IPS DF 6.9 (cell line): Measurements from ENCODE around the gene ARIH2.

Experiments used
- DNase-seq: peaks from one replicate; pipeline ENCODE4 v3.0.0-alpha.2; 2013; ENCODE audit warnings: low read depth, low spot score
- H3K27ac ChIP-seq: one replicate; pipeline ENCODE4 v1.5.1; 2013; ENCODE audit warnings: low read length, control low read depth
- H3K27me3 ChIP-seq: 2 replicates; pipeline ENCODE4 v1.6.1; 2013; ENCODE audit warnings: mild to moderate bottlenecking, low read length; ENCODE audit not compliant: control insufficient read depth, insufficient read depth
- H3K36me3 ChIP-seq: 2 replicates; pipeline ENCODE4 v1.6.1; 2013; ENCODE audit warnings: low read length; ENCODE audit not compliant: control insufficient read depth, insufficient read depth
- H3K4me1 ChIP-seq: 2 replicates; pipeline ENCODE4 v1.6.1; 2013; ENCODE audit warnings: low read length; ENCODE audit not compliant: control insufficient read depth, insufficient read depth
- H3K4me3 ChIP-seq: 2 replicates; pipeline ENCODE4 v1.5.1; 2013; ENCODE audit warnings: mild to moderate bottlenecking, low read length
- H3K9me3 ChIP-seq: 2 replicates; pipeline ENCODE4 v1.6.1; 2013; ENCODE audit warnings: low read length, inconsistent platforms; ENCODE audit not compliant: control insufficient read depth, insufficient read depth
- whole genome bisulfite sequencing: extraction: QIAGEN DNeasy Blood & Tissue Kit; methylation state at CpG from one replicate; pipeline ENCODE4 v1.1.7; 2013; ENCODE audit warnings: mixed read lengths, missing lambda C conversion rate; ENCODE audit not compliant: insufficient read length, insufficient coverage; 5-methylcytosine and 5-hydroxymethylcytosine counted together

ARIH2 gene

GRCh38 chr3:49020330-49021212 lies 101.9 kb downstream of the ARIH2 start:
- H3K27ac ChIP-seq = no peak overlapping the region
- no peak for DNase-seq
- H3K36me3 ChIP-seq = peaks cover 25% of the 10 kb centered on the region
- peak overlapping the region; percentile 77 for H3K4me3 ChIP-seq
- no CpG with 5 or more reads among the region's 51 CpGs for WGBS
- no peaks in the 10 kb centered on the region for H3K27me3 ChIP-seq
- H3K9me3 ChIP-seq = no peaks in the 10 kb centered on the region
- peaks cover 2% of the 10 kb centered on the region; the same call in 1 of the 2 replicates for H3K4me1 ChIP-seq

- Histone ChIP-seq H3K27ac (no peak overlapping the region), H3K4me3 (peak overlapping the region; percentile 77), H3K9me3 (no peaks in the 10 kb centered on the region), H3K4me1 (peaks cover 2% of the 10 kb centered on the region; the same call in 1 of the 2 replicates), H3K27me3 (no peaks in the 10 kb centered on the region), H3K36me3 (peaks cover 26% of the 10 kb centered on the region)
- DNase-seq = peak; percentile 97
- no CpG with 5 or more reads among the region's 60 CpGs for WGBS
Observed at GRCh38 chr3:49021213-49021812, 102.7 kb downstream of the ARIH2 start.

- peaks cover 2% of the 10 kb centered on the region; the same call in 1 of the 2 replicates for H3K4me1 ChIP-seq
- peak; percentile 84 for DNase-seq
- H3K36me3 ChIP-seq = peaks cover 31% of the 10 kb centered on the region
- H3K9me3 ChIP-seq = no peaks in the 10 kb centered on the region
- WGBS = no CpG with 5 or more reads among the region's 83 CpGs
- H3K27ac ChIP-seq = no peak within 1 kb of the TSS
- H3K4me3 ChIP-seq = peak within 1 kb of the TSS; percentile 77
- no peaks in the 10 kb centered on the region for H3K27me3 ChIP-seq
Observed at GRCh38 chr3:49021813-49022687, 103.4 kb downstream of the ARIH2 start, which contains the start of gene NDUFAF3. Gene NDUFAF3, plus strand, starts transcription at chr3:49022121. Its CDS starts 24 bp downstream, at chr3:49022145.

- DNase-seq = no peak
- Histone ChIP-seq H3K4me1 (peaks cover 2% of the 10 kb centered on the region; the same call in 1 of the 2 replicates), H3K4me3 (peak overlapping the region; percentile 77; the same call in 1 of the 2 replicates), H3K36me3 (peaks cover 31% of the 10 kb centered on the region), H3K9me3 (no peaks in the 10 kb centered on the region), H3K27me3 (no peaks in the 10 kb centered on the region), H3K27ac (no peak overlapping the region)
- no CpG with 5 or more reads among the region's 12 CpGs for WGBS
Observed at GRCh38 chr3:49022688-49023171, 104.1 kb downstream of the ARIH2 start.

- H3K27ac ChIP-seq = no peak overlapping the region
- H3K36me3 ChIP-seq = peaks cover 31% of the 10 kb centered on the region
- no peak for DNase-seq
- no peaks in the 10 kb centered on the region for H3K9me3 ChIP-seq
- no CpG with 5 or more reads among the region's 4 CpGs for WGBS
- no peaks in the 10 kb centered on the region for H3K27me3 ChIP-seq
- H3K4me3 ChIP-seq = no peak overlapping the region
- H3K4me1 ChIP-seq = peaks cover 4% of the 10 kb centered on the region; the same call in 1 of the 2 replicates
Observed at GRCh38 chr3:49023775-49024174, 105.1 kb downstream of the ARIH2 start.

- no peak overlapping the region for H3K27ac ChIP-seq
- no peaks in the 10 kb centered on the region for H3K27me3 ChIP-seq
- no peaks in the 10 kb centered on the region for H3K9me3 ChIP-seq
- H3K36me3 ChIP-seq = peaks cover 31% of the 10 kb centered on the region
- DNase-seq = no peak
- WGBS = no CpG with 5 or more reads among the region's 5 CpGs
- peaks cover 4% of the 10 kb centered on the region; the same call in 1 of the 2 replicates for H3K4me1 ChIP-seq
- H3K4me3 ChIP-seq = no peak overlapping the region
Observed at GRCh38 chr3:49024449-49024848, 105.8 kb downstream of the ARIH2 start.

- peaks cover 31% of the 10 kb centered on the region for H3K36me3 ChIP-seq
- no peak overlapping the region for H3K27ac ChIP-seq
- DNase-seq = no peak
Observed at GRCh38 chr3:49025005-49025792, 106.6 kb downstream of the ARIH2 start.

GRCh38 chr3:49025793-49026520 lies 107.3 kb downstream of the ARIH2 start:
- H3K27ac ChIP-seq = no peak overlapping the region
- H3K4me1 ChIP-seq = 0 out of 2 replicates have a peak, but pooled peaks cover 2% of the 10 kb centered on the region
- H3K4me3 ChIP-seq = no peak overlapping the region
- WGBS = no CpG with 5 or more reads among the region's 8 CpGs
- H3K36me3 ChIP-seq = peaks cover 31% of the 10 kb centered on the region
- no peak for DNase-seq
- H3K27me3 ChIP-seq = no peaks in the 10 kb centered on the region
- no peaks in the 10 kb centered on the region for H3K9me3 ChIP-seq

More at GRCh38 chr3:49025005-49025792, 106.6 kb downstream of the ARIH2 start:
- no CpG with 5 or more reads among the region's 13 CpGs for WGBS
- H3K4me1 ChIP-seq = 0 out of 2 replicates have a peak, but pooled peaks cover 2% of the 10 kb centered on the region
- no peak overlapping the region for H3K4me3 ChIP-seq
- no peaks in the 10 kb centered on the region for H3K9me3 ChIP-seq
- H3K27me3 ChIP-seq = no peaks in the 10 kb centered on the region

GRCh38 chr3:49026536-49026935 lies 107.9 kb downstream of the ARIH2 start:
- no CpG with 5 or more reads among the region's 3 CpGs for WGBS
- 0 out of 2 replicates have a peak, but pooled peaks cover 2% of the 10 kb centered on the region for H3K4me1 ChIP-seq
- DNase-seq = no peak
- H3K9me3 ChIP-seq = no peaks in the 10 kb centered on the region
- no peak overlapping the region for H3K4me3 ChIP-seq
- H3K27ac ChIP-seq = no peak overlapping the region
- peaks cover 31% of the 10 kb centered on the region for H3K36me3 ChIP-seq
- H3K27me3 ChIP-seq = no peaks in the 10 kb centered on the region
